HL-60/S4 treated with retinoic acid at 250 ng/mL for 4 days and 3 days (cell line): Measurements from ENCODE around the gene TK2.

ENCODE experiments used
- in situ Hi-C: fragments of 300-500 bp; cut with MboI; formaldehyde crosslinking; loops from 2 replicates; pipeline ENCODE4 v1.7.0; 2022; ENCODE audit warnings: low sequenced_read_pairs

Gene TK2

GRCh38 chr16:66548868-66549267 lies 1.1 kb downstream of the TK2 start:
- in situ Hi-C loops, result no loop called here

GRCh38 chr16:66548068-66548467 lies 1.9 kb downstream of the TK2 start:
- in situ Hi-C loops, result no loop called here

DNA sequence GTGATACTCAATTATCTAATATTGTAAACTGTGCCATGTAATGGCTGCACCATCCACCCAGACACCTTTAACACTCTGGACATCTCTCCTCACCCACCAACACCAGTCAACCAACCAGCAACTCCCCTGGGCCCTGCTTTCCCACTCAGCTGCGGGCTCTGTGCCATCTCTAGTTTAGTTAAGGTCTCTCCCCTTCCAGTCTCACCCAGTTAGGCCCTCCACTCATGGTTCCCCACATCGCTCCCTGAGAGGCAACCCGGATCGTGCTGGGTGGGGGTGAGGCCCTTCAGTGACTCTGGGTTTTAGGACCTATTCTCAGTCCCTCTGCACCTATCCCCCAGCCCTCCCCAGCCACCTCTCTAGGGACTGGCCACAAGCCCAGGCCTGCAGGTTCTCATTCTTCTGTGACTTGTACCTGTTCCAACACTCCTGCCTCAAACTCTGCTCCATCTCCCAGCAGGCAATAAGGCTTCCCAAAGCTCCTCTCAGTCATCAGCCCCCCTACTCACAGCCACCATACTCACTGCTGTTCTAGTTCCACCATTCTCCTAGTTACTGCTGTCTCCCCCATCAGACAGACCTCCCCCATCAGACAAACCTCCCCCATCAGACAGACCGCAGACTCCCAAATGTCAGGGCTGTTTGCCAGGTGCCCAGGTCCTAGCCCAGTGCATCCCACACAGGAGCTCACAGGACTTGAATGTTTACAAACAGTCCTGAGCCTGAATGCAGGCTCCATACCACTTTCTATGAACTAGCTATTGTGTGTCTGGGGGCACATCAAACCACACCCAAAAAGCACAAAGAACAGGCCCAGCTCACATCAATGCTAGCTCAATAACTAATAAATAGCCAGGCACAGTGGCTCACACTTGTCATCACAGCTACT lies 2.6 kb downstream of the TK2 start:
- in situ Hi-C loops, result no loop called here

- in situ Hi-C loops, result no loop called here
These were observed 5.7 kb downstream of the TK2 start for GRCh38 chr16:66544016-66544757.

DNA sequence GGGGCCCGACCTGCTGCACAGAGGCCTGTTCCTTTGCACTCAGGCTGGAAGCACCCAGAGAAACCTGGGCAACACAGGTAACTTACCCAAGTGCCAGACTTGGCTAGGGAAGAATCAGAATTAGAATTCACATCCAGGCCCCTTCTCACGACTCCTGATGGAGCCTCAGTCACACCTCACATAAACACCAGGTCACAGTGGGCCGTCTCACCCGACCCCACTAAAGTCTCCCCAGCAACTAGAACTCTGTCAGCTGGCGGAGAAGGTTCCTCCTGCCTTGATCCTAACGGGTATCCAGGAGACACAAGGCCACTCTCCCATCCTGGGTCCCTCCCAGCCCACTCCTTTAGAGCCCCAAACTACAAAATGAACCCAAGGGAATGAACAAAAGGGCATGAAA lies 6.4 kb downstream of the TK2 start:
- in situ Hi-C loops, result no loop called here

DNA sequence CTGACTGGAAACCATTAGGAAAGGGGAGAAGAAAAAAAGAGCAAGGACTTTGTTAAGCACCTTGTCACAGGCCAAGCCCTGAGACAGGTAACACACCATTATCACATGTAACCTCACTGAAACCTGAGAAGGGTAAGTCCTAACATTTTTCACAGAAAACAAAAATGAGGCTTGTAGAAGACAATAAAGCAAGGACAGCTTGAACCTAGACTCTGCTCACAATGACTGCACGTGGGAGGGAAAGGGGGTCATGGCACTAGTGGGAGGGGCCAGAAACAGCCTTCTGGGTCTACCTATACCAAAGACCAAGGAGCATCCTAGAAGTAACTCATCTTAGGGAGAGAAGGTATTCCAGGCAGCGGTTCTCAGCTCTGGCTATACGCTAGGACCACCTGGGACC lies 7.5 kb downstream of the TK2 start:
- in situ Hi-C loops, result no loop called here

GRCh38 chr16:66541388-66542355 lies 8.2 kb downstream of the TK2 start:
- in situ Hi-C loops, result no loop called here

- in situ Hi-C loops, result no loop called here
These were observed 10.1 kb downstream of the TK2 start for GRCh38 chr16:66539623-66540469.

DNA sequence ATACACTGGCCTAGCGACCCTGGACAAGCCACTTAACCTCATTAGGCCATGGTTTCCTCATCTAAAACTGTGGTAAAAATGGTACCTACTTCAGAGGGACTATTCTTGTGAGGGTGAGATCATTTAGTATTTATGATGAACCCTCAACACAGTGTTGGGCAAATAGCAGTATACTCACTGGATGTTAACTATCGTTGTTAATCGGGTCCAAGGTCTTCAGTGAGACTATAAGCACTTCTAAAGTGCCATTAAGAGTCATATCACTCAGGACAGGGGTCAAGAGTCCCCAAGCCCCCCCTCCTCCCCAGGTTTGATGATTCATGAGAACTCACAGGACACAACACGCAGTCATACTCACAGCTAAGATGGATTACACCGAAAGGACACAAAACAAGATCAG lies 11.0 kb downstream of the TK2 start:
- in situ Hi-C loops, result no loop called here

GRCh38 chr16:66537236-66537635 lies 12.7 kb downstream of the TK2 start:
- in situ Hi-C loops, result no loop called here

DNA sequence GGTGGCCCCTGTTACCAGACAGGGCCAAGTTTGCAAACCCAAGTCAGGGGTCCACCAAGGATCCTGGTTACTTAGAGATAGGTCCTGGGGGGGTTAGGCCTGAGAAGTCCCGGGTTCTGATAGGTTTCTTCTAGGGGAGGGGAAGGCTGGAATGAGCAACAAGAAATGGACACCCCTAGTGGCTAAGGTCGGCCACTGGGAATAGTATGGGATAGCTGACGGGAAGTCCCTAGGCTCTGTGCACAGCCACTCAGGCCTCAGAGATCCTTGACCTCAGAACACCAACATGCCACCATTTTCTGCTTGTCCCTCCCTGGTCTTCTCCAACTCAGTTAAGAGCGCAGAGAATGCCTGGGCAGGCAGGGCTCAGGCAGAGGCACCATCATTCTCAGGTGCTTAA lies 13.4 kb downstream of the TK2 start:
- in situ Hi-C loops, result no loop called here

- in situ Hi-C loops, result no loop called here
These were observed 15.5 kb downstream of the TK2 start for GRCh38 chr16:66534376-66534799.

GRCh38 chr16:66529475-66529874 lies 20.4 kb downstream of the TK2 start:
- in situ Hi-C loops, result no loop called here

DNA sequence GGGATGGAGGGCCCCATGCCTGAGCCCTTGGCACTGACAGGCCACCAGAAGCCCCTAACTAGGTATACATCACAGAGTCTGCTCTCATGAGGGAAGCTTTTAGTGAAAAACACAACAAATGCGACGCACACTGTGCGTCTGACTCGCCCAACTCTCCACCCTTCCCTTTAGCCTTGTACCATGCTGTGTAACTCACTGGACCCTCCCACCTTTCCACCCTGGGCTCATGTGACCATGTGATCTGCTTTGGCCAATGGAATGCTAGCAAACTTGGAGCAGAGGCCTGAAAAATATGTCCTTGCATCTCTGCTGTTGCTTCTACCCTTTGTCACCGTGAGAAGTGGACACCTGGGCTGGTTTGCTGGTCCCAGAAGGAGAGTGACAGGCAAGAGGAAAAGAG lies 21.6 kb downstream of the TK2 start:
- in situ Hi-C loops, result no loop called here

- in situ Hi-C loops, result no loop called here
These were observed 24.3 kb downstream of the TK2 start for GRCh38 chr16:66525396-66526180.

DNA sequence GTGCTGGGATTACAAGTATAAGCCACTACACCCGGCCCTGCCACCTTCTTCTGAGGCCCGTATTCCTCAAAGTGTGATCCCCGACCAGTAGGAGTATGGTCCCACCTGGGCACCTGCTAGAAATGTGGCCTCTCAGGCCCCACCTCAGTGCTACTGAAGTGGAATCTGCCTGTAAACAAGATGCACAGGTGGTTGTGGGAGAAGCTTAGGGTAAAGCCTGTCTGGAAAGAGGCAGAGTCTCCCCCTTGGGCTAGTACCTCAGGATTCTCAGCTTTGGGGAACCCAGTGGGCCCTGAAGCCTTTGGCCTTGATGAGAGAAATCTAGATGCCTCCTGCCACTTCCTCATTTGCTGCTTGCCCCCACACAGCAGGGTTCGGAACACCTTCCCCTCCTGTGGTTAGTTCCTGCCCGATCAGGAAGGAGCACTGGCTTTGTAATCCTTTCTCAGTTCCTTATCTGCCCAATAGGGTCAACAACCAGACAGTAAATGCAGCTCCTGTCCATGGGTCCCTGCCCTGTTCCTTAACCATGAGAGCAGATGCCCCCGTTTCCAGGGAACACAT lies 25.2 kb downstream of the TK2 start:
- in situ Hi-C loops, result no loop called here

GRCh38 chr16:66523861-66524354 lies 26.0 kb downstream of the TK2 start:
- in situ Hi-C loops, result no loop called here

GRCh38 chr16:66522816-66523590 lies 26.9 kb downstream of the TK2 start:
- in situ Hi-C loops, result no loop called here
